Adrenal gland (tissue), 5 donors: ENCODE data around the gene PLSCR2.

Source experiments
- POLR2A ChIP-seq, 2 donors: fragments of 450-650 bp; IDR thresholded peaks; one replicate each; pipeline ENCODE4 v1.6.1; 2017; ENCODE audit warnings: antibody characterized with exemption in 2 of 2, mild to moderate bottlenecking in 2 of 2, moderate library complexity in 1 of 2
- TF ChIP-seq, protein P1 (sequence below), 6 experiments: fragments of 450-650 bp in 4 of 6; fragments of 200-600 bp in 2 of 6; sonication (generic) in 1 of 6; IDR thresholded peaks; 1 replicate in 5 of 6; 2 replicates in 1 of 6; pipeline versions ENCODE4 v1.5.1 to v1.8.0; 2016 to 2021; ENCODE audit warnings: antibody characterized with exemption in 6 of 6, mild to moderate bottlenecking in 2 of 6, moderate library complexity in 1 of 6
- donor health status: DM: no; HTN: no; CAD: no.

DNA sequence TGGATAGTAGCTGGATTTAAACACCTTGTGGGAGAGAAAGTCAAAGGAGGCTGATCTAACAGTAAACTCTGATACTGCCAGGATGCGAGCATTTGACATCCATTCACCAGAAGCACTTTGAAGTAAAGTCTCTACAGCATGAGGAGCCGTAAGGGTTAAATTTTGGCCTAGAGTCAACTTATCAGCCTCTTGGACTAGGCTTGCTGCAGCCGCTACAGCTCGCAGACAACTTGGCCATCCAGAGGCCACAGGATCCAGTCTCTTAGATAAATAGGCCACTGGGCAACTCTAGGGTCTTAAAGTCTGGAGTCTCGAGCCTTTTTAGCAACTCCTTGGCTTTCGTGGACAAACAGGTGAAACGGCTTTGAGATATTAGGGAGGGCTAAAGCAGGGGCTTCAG, 61.4 kb downstream of the PLSCR2 start:
- TF ChIP-seq, protein P1, sequence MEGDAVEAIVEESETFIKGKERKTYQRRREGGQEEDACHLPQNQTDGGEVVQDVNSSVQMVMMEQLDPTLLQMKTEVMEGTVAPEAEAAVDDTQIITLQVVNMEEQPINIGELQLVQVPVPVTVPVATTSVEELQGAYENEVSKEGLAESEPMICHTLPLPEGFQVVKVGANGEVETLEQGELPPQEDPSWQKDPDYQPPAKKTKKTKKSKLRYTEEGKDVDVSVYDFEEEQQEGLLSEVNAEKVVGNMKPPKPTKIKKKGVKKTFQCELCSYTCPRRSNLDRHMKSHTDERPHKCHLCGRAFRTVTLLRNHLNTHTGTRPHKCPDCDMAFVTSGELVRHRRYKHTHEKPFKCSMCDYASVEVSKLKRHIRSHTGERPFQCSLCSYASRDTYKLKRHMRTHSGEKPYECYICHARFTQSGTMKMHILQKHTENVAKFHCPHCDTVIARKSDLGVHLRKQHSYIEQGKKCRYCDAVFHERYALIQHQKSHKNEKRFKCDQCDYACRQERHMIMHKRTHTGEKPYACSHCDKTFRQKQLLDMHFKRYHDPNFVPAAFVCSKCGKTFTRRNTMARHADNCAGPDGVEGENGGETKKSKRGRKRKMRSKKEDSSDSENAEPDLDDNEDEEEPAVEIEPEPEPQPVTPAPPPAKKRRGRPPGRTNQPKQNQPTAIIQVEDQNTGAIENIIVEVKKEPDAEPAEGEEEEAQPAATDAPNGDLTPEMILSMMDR (IDR thresholded peaks at IDR 0.05), result no peak
- TF ChIP-seq POLR2A (IDR thresholded peaks at IDR 0.05), result no peak
